GM18870 (cell line): ENCODE data around the gene BACH2.
A peak's percentile ranks its signal among the peaks of the same experiment; 100 is the strongest.
"Not testable (repeated sequence)": the region's sequence is repeated elsewhere in the genome, so short reads cannot be mapped to it uniquely, and the experiment has no call there.

Experiments
- ATAC-seq: cut with Tn5 transposase; IDR thresholded peaks from one replicate; pipeline ENCODE4 v1.9.1; 2021; ENCODE audit warnings: moderate library complexity; ENCODE audit not compliant: unreplicated experiment

Gene BACH2

DNA sequence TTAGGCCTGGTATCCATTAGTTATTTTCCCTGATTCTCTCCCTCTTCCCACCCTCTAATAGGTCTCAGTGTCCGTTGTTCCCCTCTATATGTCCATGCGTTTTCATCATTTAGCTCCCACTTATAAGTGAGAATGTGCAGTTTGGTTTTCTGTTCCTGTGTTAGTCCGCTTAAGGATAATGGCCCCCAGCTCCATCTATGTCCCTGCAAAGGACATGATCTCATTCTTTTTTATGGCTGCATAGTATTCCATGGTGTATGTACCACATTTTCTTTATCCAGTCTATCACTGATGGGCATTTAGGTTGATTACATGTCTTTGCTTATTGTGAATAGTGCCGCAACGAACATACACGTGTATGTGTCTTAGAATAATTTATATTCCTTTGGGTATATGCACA lies 14.4 kb downstream of the BACH2 start:
- not testable (repeated sequence) for ATAC-seq

DNA sequence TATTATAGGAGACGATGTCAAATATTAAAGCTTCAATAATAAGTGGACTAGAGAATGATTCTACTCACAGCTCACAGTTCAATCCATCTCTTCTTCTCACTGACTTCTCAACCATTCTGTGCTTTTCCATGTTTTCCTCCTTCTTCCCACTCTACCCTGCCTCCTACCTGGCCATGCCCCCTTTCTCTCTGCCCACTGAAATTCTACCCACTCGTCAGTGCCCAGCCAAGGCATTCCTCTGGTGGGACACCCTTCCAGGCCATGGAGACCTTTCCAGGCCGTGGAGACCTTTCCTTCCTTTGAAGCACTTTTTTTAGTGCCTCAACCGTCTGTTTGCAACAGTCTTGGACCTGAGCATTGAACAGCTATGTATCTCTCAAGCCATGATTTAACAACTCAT lies 18.5 kb downstream of the BACH2 start:
- ATAC-seq = no peak

DNA sequence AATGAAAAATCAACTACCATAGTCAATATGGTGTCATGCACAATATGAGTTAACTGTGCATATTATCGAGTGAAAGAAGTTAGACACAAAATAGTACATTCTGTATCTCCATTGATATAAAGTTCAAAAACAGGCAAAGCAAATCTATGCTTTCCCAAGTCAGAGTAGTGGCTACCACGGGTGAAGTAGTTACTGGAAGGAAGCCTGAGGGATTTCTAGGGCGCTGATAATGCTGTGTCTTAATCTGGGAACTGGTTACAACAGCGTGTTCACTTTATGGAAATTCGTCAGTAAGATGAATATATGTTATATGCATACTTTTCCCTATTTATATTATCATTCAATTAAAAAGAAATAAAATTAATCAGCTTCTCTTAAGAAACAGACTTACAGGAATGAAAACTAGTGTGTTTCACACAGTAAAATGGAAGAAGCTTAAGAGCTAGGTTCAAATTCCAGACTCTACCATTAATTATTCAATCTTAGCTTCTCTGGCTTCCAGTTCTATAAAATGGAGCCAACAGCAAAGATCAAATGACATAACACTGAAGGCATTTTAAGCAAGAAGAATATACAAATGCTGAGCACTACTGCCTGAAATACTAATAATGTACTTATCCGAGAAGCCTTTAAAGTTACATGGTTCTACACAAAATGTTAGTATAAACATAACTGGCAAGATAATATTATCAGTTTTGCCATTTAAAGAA lies 19.2 kb downstream of the BACH2 start:
- no peak for ATAC-seq

DNA sequence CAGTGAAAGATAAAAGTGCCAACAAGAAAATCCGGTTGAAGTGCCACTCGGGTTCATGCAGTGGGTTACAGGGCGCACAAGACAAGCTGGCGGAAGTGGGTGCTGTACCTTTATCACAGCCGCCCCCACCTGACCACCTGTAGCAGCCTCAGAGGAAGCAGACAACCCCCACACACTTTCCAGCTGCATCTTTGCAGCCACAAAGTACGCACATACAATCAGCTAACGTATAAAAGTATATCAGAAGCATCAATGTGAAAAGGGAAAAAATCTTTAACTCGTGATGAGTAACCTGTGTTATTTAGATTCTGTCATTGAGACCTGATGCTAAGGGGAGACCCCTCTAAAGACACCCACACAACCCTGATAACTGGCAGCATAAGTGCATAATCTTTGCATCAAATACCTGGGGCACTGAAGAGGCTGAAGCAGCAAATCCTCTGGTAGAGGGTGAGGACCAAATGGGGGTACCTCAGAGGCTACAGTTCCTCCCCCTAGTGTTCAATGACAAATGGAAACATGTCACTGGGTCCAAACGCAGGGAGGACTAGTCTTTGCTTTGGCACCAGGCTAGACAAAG lies 22.1 kb downstream of the BACH2 start:
- ATAC-seq = no peak

DNA sequence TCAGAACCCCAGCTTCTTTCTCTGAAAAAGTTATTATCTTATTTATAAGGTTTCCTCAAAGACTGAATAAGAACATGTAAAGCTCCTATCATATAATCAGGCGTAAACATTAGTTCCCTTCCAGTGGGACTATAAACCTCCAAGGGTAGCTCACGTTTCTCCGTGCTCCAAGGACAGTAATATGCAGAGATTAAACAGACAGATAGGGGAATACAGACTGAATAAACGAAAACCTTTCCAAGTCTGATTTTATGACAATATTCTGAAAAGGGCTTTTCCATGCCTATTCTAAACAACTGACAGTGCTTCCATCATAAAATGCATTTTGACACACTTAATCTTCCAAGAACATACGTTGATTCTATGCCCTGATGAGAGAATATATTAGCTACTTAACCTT lies 22.8 kb downstream of the BACH2 start:
- no peak for ATAC-seq

DNA sequence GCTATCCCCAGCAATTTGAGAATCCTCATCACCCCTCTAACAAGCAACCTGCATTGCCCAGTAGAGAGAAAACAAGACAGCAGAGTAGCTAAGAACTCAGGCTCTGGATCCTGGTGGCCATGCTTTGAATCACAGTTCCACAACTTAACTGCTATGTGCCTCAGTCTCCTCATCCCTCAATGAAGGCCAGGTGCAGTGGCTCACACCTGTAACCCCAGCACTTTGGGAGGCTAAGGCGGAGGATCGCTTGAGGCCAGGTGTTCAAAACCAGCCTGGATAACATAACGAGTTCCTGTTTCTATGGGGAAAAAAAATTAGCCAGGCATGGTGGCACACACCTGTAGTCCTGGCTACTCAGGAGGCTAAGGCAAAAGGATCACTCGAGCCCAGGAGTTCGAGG lies 23.7 kb downstream of the BACH2 start:
- no peak for ATAC-seq

DNA sequence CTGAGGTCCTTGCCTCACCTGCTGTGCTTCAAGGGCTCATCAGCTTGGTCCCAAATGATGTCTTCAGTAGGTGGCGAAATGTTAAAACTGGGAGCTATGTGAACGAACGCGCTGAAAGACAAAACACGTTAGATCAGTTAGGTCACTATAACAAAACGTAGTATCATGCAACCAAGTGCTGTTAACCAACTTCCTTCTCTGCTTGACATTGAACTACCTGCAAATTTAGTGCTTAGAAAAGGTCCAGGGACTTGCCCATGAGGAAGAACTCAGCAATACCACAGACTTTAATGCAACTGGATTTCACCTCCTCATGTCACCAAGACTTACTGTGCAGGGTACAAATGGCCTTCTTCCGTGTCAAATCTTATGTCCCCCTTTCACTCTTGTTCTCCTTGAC lies 24.8 kb downstream of the BACH2 start:
- ATAC-seq = no peak

DNA sequence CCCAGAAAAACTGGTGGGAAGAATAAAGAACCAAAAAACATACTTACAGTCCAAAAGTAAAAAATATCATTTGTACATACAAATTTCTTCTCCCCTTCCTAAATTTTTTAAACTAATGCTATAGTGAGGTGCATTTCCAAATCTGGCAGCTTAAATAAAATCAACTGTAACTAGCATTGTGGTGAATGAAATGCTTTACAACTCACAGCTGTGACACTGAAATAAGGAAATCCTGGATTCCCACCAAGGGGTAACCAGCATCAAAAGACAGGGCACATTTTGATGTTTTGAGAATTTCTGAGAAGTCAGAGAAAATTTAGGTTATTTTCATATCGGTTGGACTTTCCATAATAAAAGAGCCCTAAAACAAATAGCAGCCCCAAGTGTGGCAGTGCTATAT lies 27.3 kb downstream of the BACH2 start:
- no peak for ATAC-seq

DNA sequence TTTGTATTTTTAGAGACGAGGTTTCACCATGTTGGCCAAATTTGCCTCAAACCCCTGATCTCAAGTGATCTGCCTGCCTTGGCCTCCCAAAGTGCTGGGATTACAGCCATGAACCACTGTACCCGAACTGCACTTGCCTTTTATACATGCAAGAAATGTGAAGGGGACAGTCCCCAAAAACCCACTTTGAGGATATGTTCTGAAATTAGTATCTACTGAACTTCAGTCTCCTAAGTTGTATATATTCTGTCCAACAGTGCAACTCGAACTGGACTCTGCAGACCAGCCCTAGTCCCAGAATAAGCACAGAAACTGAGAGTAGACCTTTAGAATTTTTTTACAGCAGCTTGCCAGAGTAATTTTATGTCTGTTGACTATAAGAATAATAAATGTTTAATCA lies 28.5 kb downstream of the BACH2 start:
- no peak for ATAC-seq

DNA sequence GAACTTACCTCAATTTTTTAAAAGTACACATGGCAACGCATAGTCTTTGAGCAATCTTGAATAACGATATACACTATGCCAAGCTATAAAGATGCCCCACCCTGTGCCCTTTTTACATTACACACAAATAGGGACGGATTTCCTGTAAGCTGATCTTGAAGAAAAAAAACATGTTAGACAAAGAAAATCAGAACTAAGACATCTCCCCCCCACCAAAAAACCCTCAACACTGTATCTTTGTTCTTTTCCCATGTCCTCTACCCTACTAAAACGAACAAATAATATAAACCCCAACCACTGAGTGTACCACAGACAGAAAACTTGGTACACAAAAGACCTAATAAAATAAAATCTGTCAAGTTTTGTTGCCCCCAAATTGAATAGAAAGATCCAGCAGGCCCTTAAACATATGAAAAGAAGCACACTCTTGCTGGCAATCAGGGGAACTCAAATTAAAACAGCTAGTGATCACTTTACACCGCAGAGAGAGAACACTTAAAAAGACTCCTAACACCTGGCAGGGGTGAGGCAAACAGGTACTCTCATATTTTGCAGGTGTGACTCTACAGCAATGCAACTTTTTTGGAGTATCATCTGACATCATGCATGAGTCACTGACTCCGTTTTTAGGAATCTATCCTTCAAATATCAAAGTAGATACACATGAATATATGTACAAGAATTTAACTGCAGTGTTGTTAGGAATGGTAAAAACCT lies 29.6 kb downstream of the BACH2 start:
- no peak for ATAC-seq

DNA sequence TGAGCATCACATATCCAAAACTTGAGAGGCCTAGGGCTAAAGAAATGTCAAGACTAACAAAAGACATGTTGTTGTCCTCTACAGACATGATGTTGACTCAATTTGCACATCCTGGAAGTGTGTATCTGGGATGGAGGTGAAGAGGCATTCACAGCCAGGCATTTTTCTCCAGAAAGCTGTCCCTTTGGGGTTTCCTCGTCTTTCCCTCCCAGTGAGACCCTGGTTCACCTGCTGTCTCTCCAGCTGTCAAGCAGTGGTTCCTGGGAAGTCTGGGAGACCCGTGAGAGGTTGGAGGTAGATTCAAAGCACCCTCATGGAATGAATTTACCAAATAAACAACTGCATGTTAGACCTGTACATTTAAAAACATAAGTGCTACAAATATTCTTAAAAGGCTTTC lies 32.1 kb downstream of the BACH2 start:
- no peak for ATAC-seq

DNA sequence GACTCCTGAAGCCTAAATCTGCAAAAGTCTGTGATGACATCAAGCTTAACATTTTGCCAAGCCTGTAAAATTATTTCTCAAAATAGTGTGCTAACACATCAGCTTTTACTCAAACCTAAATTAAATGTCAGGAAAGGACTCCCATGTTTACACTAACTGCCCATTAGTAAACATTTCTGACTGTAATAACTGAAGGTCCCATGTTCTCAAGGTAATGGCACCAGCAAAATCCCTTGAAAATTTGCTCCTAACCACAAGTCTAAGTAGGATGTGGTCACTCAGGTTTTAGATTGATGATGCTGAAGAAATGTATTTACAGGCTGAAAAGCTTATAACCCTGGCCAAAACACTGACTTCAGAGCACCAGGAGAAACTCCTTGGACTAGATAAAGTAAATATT lies 33.0 kb downstream of the BACH2 start:
- no peak for ATAC-seq

DNA sequence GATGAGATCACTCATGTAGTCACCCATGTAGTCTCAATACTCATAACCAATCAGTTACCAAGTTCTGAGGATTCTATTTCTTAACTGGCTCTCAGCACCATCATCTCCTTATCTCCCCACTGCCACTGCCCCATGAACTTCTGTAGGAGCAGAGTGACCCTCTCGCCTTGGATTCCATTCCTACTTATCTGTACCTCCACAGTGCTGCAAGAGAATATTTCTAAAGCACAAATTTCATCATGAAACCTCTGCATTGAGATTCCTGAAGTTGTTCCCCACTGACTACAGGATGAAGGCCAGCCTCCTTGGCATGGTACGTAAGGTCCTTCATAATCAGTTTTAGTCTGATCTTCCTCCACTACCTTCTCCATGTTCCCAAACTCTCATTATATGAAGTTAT lies 34.8 kb downstream of the BACH2 start:
- no peak for ATAC-seq

DNA sequence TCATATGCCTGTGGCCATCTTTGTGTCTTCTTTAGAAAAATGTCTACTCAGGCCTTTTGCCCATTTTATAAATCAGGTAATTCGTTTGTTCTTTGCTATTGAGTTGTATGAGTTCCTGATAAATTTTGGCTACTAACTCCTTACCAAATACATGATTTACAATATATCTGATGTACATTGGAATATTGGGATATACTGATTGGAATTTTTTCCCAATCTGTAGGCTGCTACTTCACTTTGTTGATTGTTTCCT lies 39.2 kb downstream of the BACH2 start:
- ATAC-seq = no peak

DNA sequence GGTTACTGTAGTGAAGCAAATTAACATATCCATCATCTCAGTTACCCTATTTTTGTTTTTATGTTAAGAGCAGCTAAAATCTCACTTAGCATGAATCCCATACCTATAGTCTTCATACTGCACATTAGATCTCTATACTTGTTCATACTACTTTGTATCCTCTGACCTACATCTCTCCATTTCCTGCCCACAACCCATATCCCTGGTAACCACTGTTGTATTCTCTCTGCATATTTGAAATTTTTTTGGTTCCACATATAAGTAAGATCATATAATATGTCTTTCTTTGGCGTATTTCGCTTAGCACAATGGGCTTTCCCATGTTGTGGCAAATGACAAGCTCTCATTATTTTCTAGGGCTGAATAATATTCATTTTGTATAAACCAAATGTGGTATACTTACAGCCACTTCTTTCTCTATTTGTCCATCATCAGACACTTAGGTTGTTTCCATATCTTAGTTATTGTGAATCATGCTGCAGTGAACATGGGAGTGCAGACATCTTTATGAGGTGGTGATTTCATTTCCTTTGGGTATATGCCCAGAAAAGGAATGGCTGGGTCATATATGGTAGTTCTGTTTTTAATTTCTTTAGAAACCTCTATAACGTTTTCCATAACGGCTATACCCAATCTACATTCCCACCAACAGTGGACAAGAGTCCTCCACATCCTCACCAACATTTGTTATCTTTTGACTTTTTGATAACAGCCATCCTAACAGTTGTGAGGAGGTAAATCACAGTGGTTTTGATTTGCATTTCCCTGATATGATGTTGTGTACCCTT lies 39.8 kb downstream of the BACH2 start:
- ATAC-seq = no peak

DNA sequence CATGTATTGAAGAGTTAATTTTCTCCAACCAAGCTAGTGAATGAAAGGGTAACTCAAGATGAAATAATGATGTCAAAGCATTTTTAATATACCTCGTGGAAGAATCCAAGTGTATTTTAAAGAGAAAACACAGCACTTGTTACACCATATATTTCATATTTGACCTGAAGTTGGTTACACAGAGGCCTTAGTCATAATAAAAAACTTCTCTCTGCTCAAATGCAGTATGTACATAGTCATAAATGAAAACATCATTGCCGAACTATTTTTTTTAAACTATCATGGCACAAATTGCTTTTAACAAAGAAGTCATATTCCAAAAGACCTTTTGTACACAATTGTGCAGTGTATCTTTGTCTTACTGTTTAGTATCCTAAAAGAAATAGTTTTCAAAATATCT lies 43.0 kb downstream of the BACH2 start:
- no peak for ATAC-seq

DNA sequence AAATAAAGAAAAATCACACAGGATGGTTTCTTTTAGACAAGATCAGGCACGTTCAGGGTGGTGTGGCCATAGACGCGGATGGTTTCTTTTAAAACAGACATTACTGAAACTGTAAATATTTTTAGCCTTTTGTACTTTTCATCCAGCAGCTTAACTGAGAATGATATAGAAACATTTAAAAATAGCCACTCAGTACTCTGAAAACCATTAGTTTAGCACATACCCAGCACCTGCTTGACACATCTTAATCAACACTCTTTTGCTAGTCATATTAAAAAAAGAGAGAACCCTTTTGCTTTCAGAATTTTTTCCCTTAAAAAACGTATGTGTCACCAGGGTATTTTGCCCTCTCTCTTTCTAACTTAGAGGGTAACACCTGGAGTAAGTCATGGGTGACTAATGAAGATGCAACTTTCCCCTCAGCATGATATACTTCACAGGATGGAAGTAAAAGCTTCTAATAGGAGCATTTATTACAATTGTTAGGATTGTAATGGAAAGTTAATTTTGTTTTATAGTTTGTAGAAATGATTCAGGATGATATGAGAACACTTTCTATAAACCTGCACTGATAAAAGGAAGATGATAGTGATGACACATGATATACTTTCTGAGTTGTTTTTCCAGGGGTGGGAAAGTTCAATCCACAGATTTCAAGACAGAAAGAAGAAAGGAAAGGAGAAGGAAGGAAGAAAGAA lies 45.2 kb downstream of the BACH2 start:
- ATAC-seq = peak; percentile 91

DNA sequence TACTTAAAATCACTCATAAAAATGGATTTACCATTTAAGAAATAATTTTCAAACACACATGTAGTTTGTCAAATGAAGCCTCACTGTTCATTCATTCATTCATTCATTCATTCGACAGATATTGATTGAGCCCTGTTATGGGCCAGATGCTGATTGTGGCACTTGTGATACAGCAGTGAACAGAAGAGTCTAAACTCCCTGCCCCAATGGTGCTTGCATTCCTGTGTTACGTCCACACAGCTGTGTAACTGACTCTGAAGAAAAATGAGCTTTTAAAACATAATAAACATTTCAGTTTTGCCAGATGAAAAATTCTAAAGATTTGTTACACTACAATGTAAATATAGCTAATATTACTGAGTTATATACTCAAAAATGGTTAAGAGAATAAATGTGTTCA lies 46.2 kb downstream of the BACH2 start:
- ATAC-seq = no peak

DNA sequence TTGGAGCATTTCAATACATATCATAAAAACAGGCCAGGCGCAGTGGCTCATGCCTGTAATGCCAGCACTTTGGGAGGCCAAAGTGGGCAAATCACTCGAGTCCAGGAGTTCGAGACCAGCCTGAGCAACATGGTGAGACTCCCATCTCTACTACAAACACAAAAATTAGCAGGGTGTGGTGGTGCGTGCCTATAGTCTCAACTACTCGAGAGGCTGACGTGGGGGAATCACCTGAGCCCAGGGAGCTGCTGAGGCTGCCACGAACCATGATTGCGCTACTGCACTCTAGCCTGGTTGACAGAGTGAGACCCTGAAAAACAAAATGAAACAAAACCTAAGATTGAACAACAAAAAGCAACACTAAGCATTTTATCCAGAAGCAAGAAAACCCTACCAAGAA lies 47.2 kb downstream of the BACH2 start:
- ATAC-seq = no peak

DNA sequence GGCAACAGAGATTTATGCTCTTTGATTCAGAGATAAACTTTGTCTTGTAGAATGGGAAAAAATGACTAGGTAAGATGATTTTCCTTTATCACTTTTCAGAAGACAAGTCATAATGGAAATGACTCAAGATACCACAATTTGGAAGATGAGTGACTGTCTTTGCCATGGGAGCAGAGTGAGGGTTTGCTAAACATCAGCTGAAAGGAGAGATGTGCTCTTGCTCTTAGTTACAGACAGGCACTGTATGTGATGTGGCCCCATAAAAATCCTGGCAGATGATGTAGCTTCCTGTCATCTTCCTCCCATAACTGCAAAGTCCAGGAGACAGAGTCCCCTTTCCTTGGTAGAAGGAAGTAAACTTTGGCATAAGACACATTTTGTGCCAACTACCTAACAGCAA lies 47.6 kb downstream of the BACH2 start:
- no peak for ATAC-seq

DNA sequence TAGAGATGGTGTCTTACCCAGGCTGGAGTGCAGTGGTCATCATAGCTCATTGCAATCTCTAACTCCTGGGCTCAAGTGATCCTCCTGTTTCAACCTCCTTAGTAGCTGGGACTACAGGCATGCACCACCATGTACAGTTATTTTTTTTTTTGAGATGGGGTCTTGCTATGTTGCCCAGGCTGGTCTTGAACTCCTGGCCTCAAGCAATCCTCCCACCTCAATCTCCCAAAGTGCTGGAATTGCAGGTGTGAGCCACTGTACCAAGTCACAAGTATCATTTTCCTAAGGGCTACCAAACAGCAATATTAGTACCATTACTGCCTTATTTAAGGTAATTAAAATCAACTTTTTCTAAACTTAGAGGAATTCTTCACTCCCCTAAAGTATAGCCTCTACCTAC lies 49.4 kb downstream of the BACH2 start:
- no peak for ATAC-seq
